Measurements from ENCODE around the gene MSL3B.

Gene MSL3B

DNA sequence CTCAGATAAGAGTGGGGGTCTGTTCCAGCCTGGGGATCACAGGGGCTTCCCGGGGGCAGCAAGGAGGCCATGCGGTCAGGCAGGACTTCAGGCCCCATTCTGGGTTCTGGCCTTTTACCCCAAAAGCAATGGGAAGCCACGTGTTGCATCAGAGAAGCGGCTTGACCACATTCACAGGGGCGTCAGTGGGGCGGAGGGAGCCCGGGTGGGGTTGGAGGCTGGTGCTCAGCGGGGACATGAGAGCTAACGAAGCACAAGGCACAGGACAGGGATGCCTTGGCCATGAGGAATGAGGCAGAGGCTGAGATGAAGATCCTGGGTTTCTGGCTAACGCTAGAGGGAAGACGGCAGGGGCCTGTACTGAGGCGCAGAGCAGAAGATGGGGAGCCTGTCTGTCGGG lies 19.9 kb downstream of the MSL3B start:
- H3K27me3 Mint-ChIP-seq (ENCODE audit: unreplicated experiment), result peaks cover 4% of the 10 kb centered on the region
- peaks cover 6% of the 10 kb centered on the region for H3K4me1 Mint-ChIP-seq (ENCODE audit: low read depth, unreplicated experiment)
- no peak for TF ChIP-seq CTCF (IDR thresholded peaks at IDR 0.05; ENCODE audit: partially characterized antibody, unreplicated experiment)
- no peak overlapping the region for H3K4me3 Mint-ChIP-seq (ENCODE audit: unreplicated experiment)
- no peaks in the 10 kb centered on the region for H3K9me3 Mint-ChIP-seq (ENCODE audit: unreplicated experiment)
- no peak overlapping the region for H3K27ac Mint-ChIP-seq (ENCODE audit: unreplicated experiment)
- no peaks in the 10 kb centered on the region for H3K36me3 Mint-ChIP-seq (ENCODE audit: unreplicated experiment)
- no peak for DNase-seq

DNA sequence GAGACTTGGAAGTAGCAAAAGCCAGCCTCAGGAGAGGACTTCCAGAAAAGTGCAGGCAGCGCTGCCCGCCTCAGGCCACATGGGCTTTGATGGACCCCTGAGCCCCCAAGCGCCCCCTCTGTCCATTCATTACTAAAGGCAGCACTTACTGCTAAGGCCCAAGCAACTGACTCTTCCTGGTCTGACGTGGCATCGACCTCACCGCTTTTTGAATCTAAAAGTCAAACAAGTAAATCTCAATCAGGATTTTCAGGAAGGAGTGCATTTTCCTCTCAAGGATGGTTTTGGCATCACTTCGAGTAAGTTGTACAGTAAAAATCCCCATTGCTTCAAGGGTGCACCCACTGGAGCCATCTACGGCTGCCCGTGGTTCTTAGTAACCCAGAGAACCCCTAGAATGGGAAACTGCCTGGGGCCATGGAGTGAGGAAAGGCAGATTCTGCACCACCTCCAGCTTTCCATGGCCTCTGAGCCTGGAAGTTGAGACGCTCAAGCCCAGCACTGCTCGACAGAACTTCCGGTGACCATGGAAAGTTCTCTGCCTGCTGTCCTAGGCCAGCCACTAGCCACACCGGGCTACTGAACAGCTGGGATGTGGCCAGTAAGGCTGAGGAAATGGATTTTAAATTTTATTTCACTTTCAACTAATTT lies 20.8 kb downstream of the MSL3B start:
- no peak for DNase-seq
- TF ChIP-seq CTCF (IDR thresholded peaks at IDR 0.05; ENCODE audit: partially characterized antibody, unreplicated experiment), result no peak
- Mint-ChIP-seq H3K27ac (ENCODE audit: unreplicated experiment) (no peak overlapping the region), H3K9me3 (ENCODE audit: unreplicated experiment) (no peaks in the 10 kb centered on the region), H3K36me3 (ENCODE audit: unreplicated experiment) (no peaks in the 10 kb centered on the region), H3K4me1 (ENCODE audit: low read depth, unreplicated experiment) (no peaks in the 10 kb centered on the region), H3K27me3 (ENCODE audit: unreplicated experiment) (peaks cover 2% of the 10 kb centered on the region), H3K4me3 (ENCODE audit: unreplicated experiment) (no peak overlapping the region)

DNA sequence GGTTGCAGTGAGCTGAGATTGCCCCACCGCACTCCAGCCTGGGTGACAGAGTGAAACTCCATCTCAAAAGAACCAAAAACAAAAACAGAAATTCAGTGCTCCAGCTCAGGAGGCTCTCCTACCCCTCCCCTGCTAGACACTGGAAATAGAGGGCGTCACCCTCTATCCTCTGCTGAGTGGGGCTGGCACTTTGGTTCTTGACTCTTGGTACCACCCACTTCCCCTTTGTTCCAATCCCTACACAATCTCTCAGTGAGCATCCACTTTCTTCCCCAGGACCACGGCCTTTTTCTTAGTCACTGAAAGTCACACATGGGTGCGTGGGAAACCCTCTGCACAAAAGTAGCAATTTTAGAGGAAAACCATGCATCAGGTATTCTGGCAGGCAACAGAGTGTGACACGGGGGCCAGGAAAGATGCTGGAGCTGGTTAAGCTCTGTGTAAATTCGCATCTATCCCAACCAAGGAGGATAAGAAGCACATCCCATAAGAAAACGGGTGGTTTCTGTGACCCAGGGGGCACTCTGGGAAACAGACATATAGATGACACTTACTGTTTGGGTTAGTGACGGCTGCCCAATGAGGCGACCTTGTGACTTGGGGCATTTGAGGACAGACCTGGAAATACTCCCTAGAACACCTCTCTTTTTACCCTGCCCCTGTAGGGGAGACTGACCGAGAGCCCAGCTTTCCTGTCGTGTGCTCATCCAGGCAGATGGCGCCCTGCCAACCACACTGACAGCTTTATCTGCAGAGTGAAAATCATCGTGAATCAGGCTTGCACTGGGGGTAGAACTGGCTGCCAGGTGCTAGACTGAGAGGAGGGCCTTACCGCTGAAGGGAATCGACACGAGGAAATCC lies 21.6 kb downstream of the MSL3B start:
- TF ChIP-seq CTCF (IDR thresholded peaks at IDR 0.05; ENCODE audit: partially characterized antibody, unreplicated experiment), result no peak
- DNase-seq, result no peak
- Mint-ChIP-seq H3K27ac (ENCODE audit: unreplicated experiment) (no peak overlapping the region), H3K36me3 (ENCODE audit: unreplicated experiment) (no peaks in the 10 kb centered on the region), H3K4me3 (ENCODE audit: unreplicated experiment) (no peak overlapping the region), H3K27me3 (ENCODE audit: unreplicated experiment) (peaks cover 2% of the 10 kb centered on the region), H3K9me3 (ENCODE audit: unreplicated experiment) (no peaks in the 10 kb centered on the region), H3K4me1 (ENCODE audit: low read depth, unreplicated experiment) (no peaks in the 10 kb centered on the region)

- H3K4me3 Mint-ChIP-seq (ENCODE audit: unreplicated experiment), result no peak overlapping the region
- DNase-seq, result no peak
- no peaks in the 10 kb centered on the region for H3K4me1 Mint-ChIP-seq (ENCODE audit: low read depth, unreplicated experiment)
- no peak overlapping the region for H3K27ac Mint-ChIP-seq (ENCODE audit: unreplicated experiment)
- no peak for TF ChIP-seq CTCF (IDR thresholded peaks at IDR 0.05; ENCODE audit: partially characterized antibody, unreplicated experiment)
- peaks cover 2% of the 10 kb centered on the region for H3K27me3 Mint-ChIP-seq (ENCODE audit: unreplicated experiment)
- no peaks in the 10 kb centered on the region for H3K36me3 Mint-ChIP-seq (ENCODE audit: unreplicated experiment)
- H3K9me3 Mint-ChIP-seq (ENCODE audit: unreplicated experiment), result no peaks in the 10 kb centered on the region
These were observed 22.7 kb downstream of the MSL3B start for GRCh38 chr2:233845301-233846060.

Data from glutamatergic neuron (in vitro differentiated cells).